ENCODE measurements around the gene FNTB.
"Not testable (repeated sequence)": the region's sequence is repeated elsewhere in the genome, so short reads cannot be mapped to it uniquely, and the experiment has no call there.

FNTB gene

GRCh38 chr14:65054471-65055085, 67.9 kb downstream of the FNTB start:
- DNase-seq (ENCODE audit: low spot score): no peak

GRCh38 chr14:65057695-65058094, 71.0 kb downstream of the FNTB start:
- no peak for DNase-seq (ENCODE audit: low spot score)

GRCh38 chr14:65062096-65063075, 75.7 kb downstream of the FNTB start:
- no peak for DNase-seq (ENCODE audit: low spot score)

- no peak for DNase-seq (ENCODE audit: low spot score)
Measured at GRCh38 chr14:65065719-65066118, 79.0 kb downstream of the FNTB start.

GRCh38 chr14:65069874-65070413, 83.2 kb downstream of the FNTB start:
- no peak for DNase-seq (ENCODE audit: low spot score)

GRCh38 chr14:65070471-65070976, 83.8 kb downstream of the FNTB start:
- no peak for DNase-seq (ENCODE audit: low spot score)

- no peak for DNase-seq (ENCODE audit: low spot score)
Measured at GRCh38 chr14:65071544-65071943, 84.8 kb downstream of the FNTB start.

GRCh38 chr14:65072256-65072655, 85.6 kb downstream of the FNTB start:
- DNase-seq (ENCODE audit: low spot score): no peak

GRCh38 chr14:65072937-65073336, 86.2 kb downstream of the FNTB start:
- no peak for DNase-seq (ENCODE audit: low spot score)

GRCh38 chr14:65073605-65074201, 87.0 kb downstream of the FNTB start:
- no peak for DNase-seq (ENCODE audit: low spot score)

- DNase-seq (ENCODE audit: low spot score): no peak
Measured at GRCh38 chr14:65074449-65075150, 87.9 kb downstream of the FNTB start.

GRCh38 chr14:65075628-65076325, 89.1 kb downstream of the FNTB start:
- no peak for DNase-seq (ENCODE audit: low spot score)

- no peak for DNase-seq (ENCODE audit: low spot score)
Measured at GRCh38 chr14:65077318-65077717, 90.6 kb downstream of the FNTB start.

GRCh38 chr14:65079201-65079600, 92.5 kb downstream of the FNTB start:
- no peak for DNase-seq (ENCODE audit: low spot score)

- DNase-seq (ENCODE audit: low spot score): no peak
Measured at GRCh38 chr14:65079768-65080167, 93.1 kb downstream of the FNTB start.

- no peak for DNase-seq (ENCODE audit: low spot score)
Measured at GRCh38 chr14:65080960-65081747, 94.5 kb downstream of the FNTB start.

- DNase-seq (ENCODE audit: low spot score): no peak
Measured at GRCh38 chr14:65082930-65083329, 96.2 kb downstream of the FNTB start.

GRCh38 chr14:65084554-65085505, 98.1 kb downstream of the FNTB start:
- no peak for DNase-seq (ENCODE audit: low spot score)

- DNase-seq (ENCODE audit: low spot score): not testable (repeated sequence)
Measured at GRCh38 chr14:65086686-65087085, 100.0 kb downstream of the FNTB start.
